NCI-H748 treated with DMSO at 0.1 percent for 48 hours (cell line): Measurements from ENCODE around the gene KNTC1.
"Not testable (repeated sequence)": the region's sequence is repeated elsewhere in the genome, so short reads cannot be mapped to it uniquely, and the experiment has no call there.

Experiments used
- DNase-seq: peaks from one replicate; lab custom pipeline; 2025; lab: John Stamatoyannopoulos, UW

KNTC1 gene

GRCh38 chr12:122505419-122506051 is 21.5 kb upstream of the KNTC1 start:
- DNase-seq: no peak

GRCh38 chr12:122506393-122506938 is 20.6 kb upstream of the KNTC1 start:
- DNase-seq: no peak

- DNase-seq: no peak
Observed at GRCh38 chr12:122508163-122508562, 18.9 kb upstream of the KNTC1 start.

GRCh38 chr12:122513028-122513427 is 14.0 kb upstream of the KNTC1 start:
- not testable (repeated sequence) for DNase-seq

GRCh38 chr12:122513660-122514059 is 13.4 kb upstream of the KNTC1 start:
- DNase-seq: no peak

- DNase-seq: no peak
Observed at GRCh38 chr12:122515275-122515674, 11.8 kb upstream of the KNTC1 start.

- no peak for DNase-seq
Observed at GRCh38 chr12:122516544-122517361, 10.3 kb upstream of the KNTC1 start.

GRCh38 chr12:122517877-122518276 is 9.2 kb upstream of the KNTC1 start:
- DNase-seq: no peak

- DNase-seq: no peak
Observed at GRCh38 chr12:122518908-122519307, 8.1 kb upstream of the KNTC1 start.

GRCh38 chr12:122519418-122519817 is 7.6 kb upstream of the KNTC1 start:
- no peak for DNase-seq

- no peak for DNase-seq
Observed at GRCh38 chr12:122520676-122521075, 6.4 kb upstream of the KNTC1 start.

- DNase-seq: no peak
Observed at GRCh38 chr12:122523280-122523679, 3.8 kb upstream of the KNTC1 start.

- DNase-seq: no peak
Observed at GRCh38 chr12:122523846-122524718, 3.0 kb upstream of the KNTC1 start.

GRCh38 chr12:122527478-122527944 is 462 bp downstream of the KNTC1 start:
- no peak for DNase-seq

- DNase-seq: no peak
Observed at GRCh38 chr12:122528582-122528981, 1.5 kb downstream of the KNTC1 start.

- no peak for DNase-seq
Observed at GRCh38 chr12:122528992-122529391, 1.9 kb downstream of the KNTC1 start.

GRCh38 chr12:122533856-122534255 is 6.8 kb downstream of the KNTC1 start:
- no peak for DNase-seq

GRCh38 chr12:122537021-122537420 is 10.0 kb downstream of the KNTC1 start:
- no peak for DNase-seq

GRCh38 chr12:122538496-122538895 is 11.4 kb downstream of the KNTC1 start:
- no peak for DNase-seq

GRCh38 chr12:122544537-122544936 is 17.5 kb downstream of the KNTC1 start:
- DNase-seq: no peak

- no peak for DNase-seq
Observed at GRCh38 chr12:122545855-122546254, 18.8 kb downstream of the KNTC1 start.

- DNase-seq: no peak
Observed at GRCh38 chr12:122547330-122547729, 20.3 kb downstream of the KNTC1 start.
